Epithelial cell of proximal tubule (primary cell): Measurements from ENCODE around the gene BANF1. TPM values are rescaled to one million over a fixed set of nuclear protein-coding genes. Genes with fewer than 3 reads are reported as not detected.

ENCODE experiments used
- DNase-seq: peaks from one replicate; pipeline ENCODE4 v3.0.0-alpha.2; 2011; ENCODE audit warnings: low read depth
- H3K4me3 ChIP-seq: 2 replicates; pipeline ENCODE4 v1.5.1; 2011; ENCODE audit warnings: low read depth, mild to moderate bottlenecking, low read length
- CTCF ChIP-seq: conservative IDR thresholded peaks from 2 replicates; pipeline ENCODE4 v1.5.1; 2012; ENCODE audit warnings: low read depth, mild to moderate bottlenecking, low read length
- total RNA-seq: library from RNA; depleted of rRNA; stranded (reverse); fragments of >200 nt; gene quantifications from 2 replicates; pipeline ENCODE4 v1.2.3, GENCODE V29; 2015

BANF1 gene
- total RNA-seq, 1 donor from 2014 or later, result 144 TPM

- no peak for TF ChIP-seq CTCF
- no peak for DNase-seq
- H3K4me3 ChIP-seq, result no peak within 1 kb of the TSS
Measured at GRCh38 chr11:66011785-66012303, 9.5 kb downstream of the BANF1 start, which contains the start of gene CST6. CST6 (plus strand) TSS chr11:66012008; CDS start chr11:66012045, 37 bp downstream.

GRCh38 chr11:66012371-66012945, 10.2 kb downstream of the BANF1 start:
- no peak for DNase-seq
- no peak overlapping the region for H3K4me3 ChIP-seq
- no peak for TF ChIP-seq CTCF

- TF ChIP-seq CTCF, result no peak
- no peak overlapping the region for H3K4me3 ChIP-seq
- no peak for DNase-seq
Measured at GRCh38 chr11:66012946-66013761, 10.9 kb downstream of the BANF1 start.

GRCh38 chr11:66013762-66014100, 11.4 kb downstream of the BANF1 start:
- DNase-seq, result no peak
- no peak overlapping the region for H3K4me3 ChIP-seq
- no peak for TF ChIP-seq CTCF

GRCh38 chr11:66014804-66015453, 12.6 kb downstream of the BANF1 start:
- no peak for DNase-seq
- TF ChIP-seq CTCF, result no peak
- no peak overlapping the region for H3K4me3 ChIP-seq

GRCh38 chr11:66015454-66015881, 13.2 kb downstream of the BANF1 start:
- no peak for TF ChIP-seq CTCF
- no peak for DNase-seq
- no peak overlapping the region for H3K4me3 ChIP-seq
